ENCODE data around the gene BICD2. TPM values are rescaled to one million over a fixed set of nuclear protein-coding genes. Genes with fewer than 3 reads are reported as not detected.

BICD2 gene
- total and polyA plus RNA-seq, 9 of the 15 experiments (the other 6 are each of a cell fraction or from before 2014, with no cell fraction given), result 3.6 to 23.4 (median 11.8) TPM

- no peak for TF ChIP-seq ZNF280A (IDR thresholded peaks at IDR 0.05; ENCODE audit: low read depth, partially characterized antibody)
These were observed 44.3 kb upstream of the BICD2 start (continued) for GRCh38 chr9:92808726-92809451.

- Histone ChIP-seq H2AFZ (ENCODE audit: low read depth, low read length) (no peak overlapping the region), H3K4me2 (ENCODE audit: insufficient read depth, low read length) (no peak overlapping the region), H3K4me1 (replicated peaks in 1 of 2; ENCODE audit: control insufficient read depth in 2 of 2, insufficient read depth in 2 of 2, low read length in 2 of 2) (peaks cover 0 to 30% of the 10 kb centered on the region in 2 experiments; a peak in 2 of 5 replicates), H3K4me3 (no peak overlapping the region), H3K27ac (ENCODE audit: extremely low read depth, low read depth, low read length) (no peak overlapping the region), H4K20me1 (replicated peaks; ENCODE audit: control insufficient read depth, insufficient read depth, low read length) (no peaks in the 10 kb centered on the region), H3K9ac (ENCODE audit: insufficient read depth in 1 of 2, low read depth in 2 of 2, low read length in 2 of 2) (no peak overlapping the region), H3K36me3 (ENCODE audit: control insufficient read depth, insufficient read depth, low read length) (no peaks in the 10 kb centered on the region), H3K79me2 (ENCODE audit: control insufficient read depth, insufficient read depth, low read length) (no peaks in the 10 kb centered on the region), H3K9me3 (replicated peaks; ENCODE audit: control insufficient read depth, insufficient read depth, low read depth, low read length) (no peaks in the 10 kb centered on the region; the same call in 1 of the 2 replicates), H3K27me3 (ENCODE audit: control insufficient read depth in 2 of 2, insufficient read depth in 2 of 2, low read length in 2 of 2) (peaks cover 7 to 52% of the 10 kb centered on the region in 2 experiments; a peak in 3 of 5 replicates), H3K9me1 (ENCODE audit: control insufficient read depth, insufficient read depth, low read length) (no peaks in the 10 kb centered on the region)
- intact Hi-C loops (cut with micrococcal nuclease) (loop anchor here (2.0 kb wide), 1 partner anchor 15 kb away; no protein-coding TSS in a partner anchor), in situ Hi-C loops (cut with MboI) (no loop called here)
- POLR2A ChIA-PET, result interaction anchor here (0.7 to 0.8 kb wide), 3 partner anchors 9 to 48 kb away, joined by 3 to 6 read pairs (median 4); no protein-coding TSS in a partner anchor
- ATAC-seq (no peak; the same call in 2 of the 3 replicates), FAIRE-seq (no peak), DNase-seq (ENCODE audit: extremely low read depth in 1 of 4, low spot score in 3 of 4) (no peak)
- 57% methylated on average over 41 of the region's 76 CpGs for WGBS (ENCODE audit: insufficient coverage, low coverage, missing lambda C conversion rate)
- BruUV-seq (replicated peaks), result no TSS peak
- CTCF ChIA-PET (ENCODE audit: low intra/inter-chr PET ratio), result no interaction called here
- TF ChIP-seq PATZ1 (CRISPR knock-in tag; IDR thresholded peaks at IDR 0.05; ENCODE audit: borderline replicate concordance) (no peak), TCF3 (CRISPR knock-in tag; IDR thresholded peaks at IDR 0.05) (no peak), ZNF174 (CRISPR knock-in tag; IDR thresholded peaks at IDR 0.05) (no peak), TGIF2 (CRISPR knock-in tag; IDR thresholded peaks at IDR 0.05) (no peak), SMAD4 (CRISPR knock-in tag; conservative IDR thresholded peaks at IDR 0.05) (no peak), ZNF347 (CRISPR knock-in tag; IDR thresholded peaks at IDR 0.05; ENCODE audit: low read depth) (no peak), SRSF3 (IDR thresholded peaks at IDR 0.05; ENCODE audit: insufficient read depth, low read length) (no peak), ZNF518B (CRISPR knock-in tag; IDR thresholded peaks at IDR 0.05) (no peak)
These were observed 43.4 kb upstream of the BICD2 start for GRCh38 chr9:92807757-92808725.
